H1 (cell line): ENCODE measurements around the gene ADD3. TPM values are rescaled to one million over a fixed set of nuclear protein-coding genes. Genes with fewer than 3 reads are reported as not detected.

Experiments
- CTCF ChIA-PET: fragments of 300-600 bp; sonication (Branson Sonifier 250); formaldehyde crosslinking; loops from one replicate; lab custom pipeline; 2021; ENCODE audit not compliant: partially characterized antibody; lab: Charles Lee
- POLR2A ChIA-PET: fragments of 300-600 bp; sonication (Branson Sonifier 250); formaldehyde crosslinking; loops from one replicate; lab custom pipeline; 2021; ENCODE audit warnings: inconsistent platforms; ENCODE audit not compliant: partially characterized antibody; lab: Charles Lee
- DNase-seq, 2 experiments: peaks; one replicate each; pipeline versions ENCODE4 v3.0.0 to v3.0.0-alpha.2; 2010 to 2022; ENCODE audit warnings: low spot score in 2 of 2, low read depth in 1 of 2, mixed read lengths in 1 of 2
- FAIRE-seq: peaks from 2 replicates; lab custom pipeline; 2011; peaks lifted over from hg19 to GRCh38; lab: Jason Lieb, UNC
- H2AFZ ChIP-seq: 2 replicates; pipeline ENCODE4 v1.8.1; 2012; ENCODE audit warnings: low read length, inconsistent platforms
- H2AK5ac ChIP-seq: 2 replicates; pipeline ENCODE4 v1.6.1; 2013; ENCODE audit warnings: low read depth, low read length
- H2BK120ac ChIP-seq: replicated peaks from 2 replicates; pipeline ENCODE3; 2013; ENCODE audit warnings: low read depth, low read length, inconsistent platforms
- H2BK12ac ChIP-seq: 2 replicates; pipeline ENCODE4 v1.6.1; 2013; ENCODE audit warnings: low read depth, low read length
- H2BK15ac ChIP-seq: 2 replicates; pipeline ENCODE4 v1.6.1; 2013; ENCODE audit warnings: low read length
- H2BK20ac ChIP-seq: 2 replicates; pipeline ENCODE4 v1.6.1; 2013; ENCODE audit warnings: low read length
- H2BK5ac ChIP-seq: 2 replicates; pipeline ENCODE4 v1.6.1; 2013; ENCODE audit warnings: low read depth, low read length
- H3K14ac ChIP-seq: 2 replicates; pipeline ENCODE4 v1.6.1; 2013; ENCODE audit warnings: inconsistent platforms; ENCODE audit not compliant: insufficient read length
- H3K18ac ChIP-seq: 2 replicates; pipeline ENCODE4 v1.6.1; 2013; ENCODE audit warnings: low read length; ENCODE audit errors: extremely low read depth
- H3K23ac ChIP-seq: 2 replicates; pipeline ENCODE4 v1.6.1; 2013; ENCODE audit warnings: inconsistent platforms; ENCODE audit not compliant: insufficient read length
- H3K23me2 ChIP-seq: 2 replicates; pipeline ENCODE4 v1.6.1; 2013; ENCODE audit warnings: low read depth, low read length
- H3K27ac ChIP-seq: 2 replicates; pipeline ENCODE4 v1.6.1; 2011; ENCODE audit warnings: low read depth, low read length, inconsistent platforms
- H3K27me3 ChIP-seq, 4 experiments: replicated peaks in 1 of 4; 1 replicate in 1 of 4; 2 replicates in 3 of 4; pipeline versions ENCODE4 v1.6.1 to v1.8.1; 2011 to 2013; ENCODE audit warnings: low read length in 3 of 4, mild to moderate bottlenecking in 3 of 4, inconsistent platforms in 2 of 4, mixed read lengths in 2 of 4, moderate library complexity in 1 of 4; ENCODE audit not compliant: control insufficient read depth in 3 of 4, insufficient read depth in 3 of 4; ENCODE audit errors: extremely low read depth in 1 of 4
- H3K36me3 ChIP-seq, 4 experiments: 2 replicates each; pipeline versions ENCODE4 v1.6.1 to v1.8.1; 2011 to 2013; ENCODE audit warnings: mild to moderate bottlenecking in 4 of 4, low read length in 3 of 4, moderate library complexity in 2 of 4, control low read depth in 1 of 4, inconsistent platforms in 1 of 4; ENCODE audit not compliant: insufficient read depth in 4 of 4, control insufficient read depth in 2 of 4
- H3K4ac ChIP-seq: replicated peaks from 2 replicates; pipeline ENCODE3; 2013; ENCODE audit warnings: low read length, low read depth, mixed read lengths, inconsistent platforms; ENCODE audit not compliant: insufficient read length
- H3K4me1 ChIP-seq, 4 experiments: replicated peaks in 1 of 4; 1 replicate in 1 of 4; 2 replicates in 3 of 4; pipeline versions ENCODE4 v1.6.1 to v1.8.1; 2011 to 2013; ENCODE audit warnings: low read length in 3 of 4, inconsistent platforms in 2 of 4, mixed read lengths in 1 of 4; ENCODE audit not compliant: insufficient read depth in 4 of 4, control insufficient read depth in 3 of 4
- H3K4me2 ChIP-seq, 2 experiments: 2 replicates each; pipeline versions ENCODE4 v1.6.1 to v1.8.1; 2011 to 2013; ENCODE audit warnings: low read depth in 2 of 2, low read length in 2 of 2, control low read depth in 1 of 2, inconsistent platforms in 1 of 2, mild to moderate bottlenecking in 1 of 2; ENCODE audit not compliant: insufficient read depth in 1 of 2
- H3K4me3 ChIP-seq, 4 experiments: fragments of 200-600, 300-600 bp in 1 of 4; sonication (generic), shearing (Covaris generic), sonication (Bioruptor Twin) in 1 of 4; 2 replicates each; pipeline versions ENCODE4 v1.5.1 to v1.8.1; 2011 to 2016; ENCODE audit warnings: low read length in 4 of 4, low read depth in 3 of 4, control low read depth in 2 of 4, inconsistent platforms in 2 of 4, mild to moderate bottlenecking in 2 of 4, mixed read lengths in 1 of 4, moderate library complexity in 1 of 4; ENCODE audit not compliant: insufficient read depth in 2 of 4; ENCODE audit errors: extremely low read depth in 1 of 4
- H3K56ac ChIP-seq: replicated peaks from 2 replicates; pipeline ENCODE3; 2013; ENCODE audit warnings: low read depth, mild to moderate bottlenecking, mixed read lengths, low read length, inconsistent platforms; ENCODE audit not compliant: insufficient read length
- H3K79me1 ChIP-seq: 2 replicates; pipeline ENCODE4 v1.6.1; 2013; ENCODE audit warnings: low read depth, low read length, control low read depth
- H3K79me2 ChIP-seq, 2 experiments: 2 replicates each; pipeline versions ENCODE4 v1.6.1 to v1.8.1; 2012 to 2013; ENCODE audit warnings: low read length in 2 of 2, mild to moderate bottlenecking in 2 of 2, inconsistent platforms in 1 of 2; ENCODE audit not compliant: insufficient read depth in 2 of 2, control insufficient read depth in 1 of 2
- H3K9ac ChIP-seq, 4 experiments: replicated peaks in 1 of 4; 1 replicate in 1 of 4; 2 replicates in 3 of 4; pipeline versions ENCODE4 v1.6.1 to v1.8.1; 2011 to 2013; ENCODE audit warnings: low read depth in 3 of 4, low read length in 3 of 4, control low read depth in 2 of 4, mild to moderate bottlenecking in 2 of 4, moderate library complexity in 2 of 4, inconsistent platforms in 1 of 4; ENCODE audit errors: extremely low read depth in 1 of 4
- H3K9me3 ChIP-seq, 2 experiments: 2 replicates each; pipeline versions ENCODE4 v1.6.1 to v1.8.1; 2012 to 2013; ENCODE audit warnings: mild to moderate bottlenecking in 2 of 2, moderate library complexity in 2 of 2, control low read depth in 1 of 2, inconsistent platforms in 1 of 2, low read depth in 1 of 2, low read length in 1 of 2, mixed read lengths in 1 of 2; ENCODE audit not compliant: insufficient read depth in 2 of 2
- H4K20me1 ChIP-seq, 2 experiments: replicated peaks in 1 of 2; 2 replicates each; pipeline versions ENCODE3 to v1.8.1; 2011 to 2013; ENCODE audit warnings: inconsistent platforms in 2 of 2, low read length in 2 of 2, mild to moderate bottlenecking in 1 of 2; ENCODE audit not compliant: insufficient read depth in 2 of 2, control insufficient read depth in 1 of 2
- H4K5ac ChIP-seq: 2 replicates; pipeline ENCODE4 v1.6.1; 2013; ENCODE audit warnings: low read length, low read depth, mixed read lengths, inconsistent platforms; ENCODE audit not compliant: insufficient read length
- H4K8ac ChIP-seq: 2 replicates; pipeline ENCODE4 v1.8.0; 2013; ENCODE audit warnings: mild to moderate bottlenecking, moderate library complexity, low read length, inconsistent platforms; ENCODE audit not compliant: insufficient read depth; ENCODE audit errors: extremely low read depth
- H4K91ac ChIP-seq: replicated peaks from 2 replicates; pipeline ENCODE3; 2013; ENCODE audit warnings: low read length, mixed read lengths, inconsistent platforms; ENCODE audit not compliant: insufficient read length
- BACH1 ChIP-seq: IDR thresholded peaks from 2 replicates; pipeline ENCODE4 v1.6.1; 2012; ENCODE audit warnings: low read length, improper control_type of control experiment
- BCL11A ChIP-seq, 2 experiments: IDR thresholded peaks; one replicate each; pipeline ENCODE4 v1.6.1; 2011; ENCODE audit warnings: low read depth in 2 of 2, low read length in 2 of 2, mild to moderate bottlenecking in 2 of 2
- GABPA ChIP-seq: IDR thresholded peaks from 2 replicates; pipeline ENCODE4 v1.6.1; 2011; ENCODE audit warnings: mild to moderate bottlenecking, low read length, moderate library complexity, borderline replicate concordance; ENCODE audit not compliant: insufficient read depth
- HDAC2 ChIP-seq, 2 experiments: fragments of 300-600 bp in 1 of 2; sonication (generic) in 1 of 2; IDR thresholded peaks; 2 replicates each; pipeline ENCODE4 v1.6.1; 2011 to 2012; ENCODE audit warnings: low read depth in 2 of 2, low read length in 2 of 2, mild to moderate bottlenecking in 2 of 2, moderate library complexity in 2 of 2, borderline replicate concordance in 1 of 2, inconsistent platforms in 1 of 2
- HDAC6 ChIP-seq: IDR thresholded peaks from one replicate; pipeline ENCODE4 v1.7.1; 2012; ENCODE audit warnings: low read depth, mild to moderate bottlenecking, inconsistent platforms, low read length, moderate library complexity
- JUN ChIP-seq: IDR thresholded peaks from 2 replicates; pipeline ENCODE4 v1.6.1; 2011; ENCODE audit warnings: low read depth, mild to moderate bottlenecking, improper control_type of control experiment, low read length
- SIRT6 ChIP-seq: IDR thresholded peaks from one replicate; pipeline ENCODE4 v1.7.1; 2012; ENCODE audit warnings: low read length, inconsistent platforms
- SIX5 ChIP-seq: IDR thresholded peaks from 2 replicates; pipeline ENCODE4 v1.6.1; 2011; ENCODE audit warnings: mild to moderate bottlenecking, low read depth, low read length
- SP2 ChIP-seq: IDR thresholded peaks from 2 replicates; pipeline ENCODE4 v1.6.1; 2012; ENCODE audit warnings: mild to moderate bottlenecking, low read length, inconsistent platforms
- TAF1 ChIP-seq: IDR thresholded peaks from 2 replicates; pipeline ENCODE4 v1.6.1; 2011; ENCODE audit warnings: mild to moderate bottlenecking, low read depth, low read length
- TCF12 ChIP-seq: IDR thresholded peaks from 2 replicates; pipeline ENCODE4 v1.6.1; 2011; ENCODE audit warnings: low read depth, mild to moderate bottlenecking, low read length
- TEAD4 ChIP-seq: IDR thresholded peaks from 2 replicates; pipeline ENCODE4 v1.6.1; 2012; ENCODE audit warnings: low read depth, low read length, inconsistent platforms, mixed read lengths
- YY1 ChIP-seq: IDR thresholded peaks from 2 replicates; pipeline ENCODE4 v1.6.1; 2011; ENCODE audit warnings: low read depth, mild to moderate bottlenecking, low read length
- WGBS, 2 experiments: shearing (Covaris generic) in 1 of 2; methylation state at CpG; one replicate each; pipeline versions ENCODE4 v1.1.6 to v1.1.7; 2013 to 2015; ENCODE audit warnings: low lambda C conversion rate in 2 of 2, mixed read lengths in 2 of 2, inconsistent platforms in 1 of 2, low coverage in 1 of 2, missing lambda C conversion rate in 1 of 2; ENCODE audit not compliant: insufficient replicate concordance in 2 of 2, insufficient coverage in 1 of 2, insufficient read length in 1 of 2; ENCODE audit errors: extremely low coverage in 1 of 2, missing lambda C conversion rate in 1 of 2; 5-methylcytosine and 5-hydroxymethylcytosine counted together
- polyA plus RNA-seq, 7 experiments: library from polyadenylated mRNA; depleted of rRNA in 3 of 7; stranded (reverse) in 5 of 7; unstranded in 2 of 7; fragments of >200 nt in 5 of 7; fragments of 200-250 nt in 2 of 7; gene quantifications; 1 replicate in 5 of 7; 2 replicates in 1 of 7; 4 replicates in 1 of 7; pipeline versions ENCODE4 v1.2.1 to v1.2.3, GENCODE V29; 2011 to 2013; ENCODE audit warnings: missing spikeins in 2 of 7, mixed read lengths in 2 of 7
- total RNA-seq: library from RNA; stranded (reverse); fragmentation: NEBNext Ultra II Directional; extraction: Animal tissue kit (Norgen Biotek cat#: 25700); gene quantifications from 2 replicates; pipeline ENCODE4 v1.2.1, GENCODE V29; 2021

The ADD3 gene
- total and polyA plus RNA-seq, 2 of the 8 experiments (the other 6 are each of a cell fraction or from before 2014, with no cell fraction given) = 44.7 to 85.6 TPM

GRCh38 chr10:110042181-110042580 lies 34.4 kb downstream of the ADD3 start:
- FAIRE-seq = no peak
- 82% methylated on average over 3 of the region's 3 CpGs; no CpG with 5 or more reads in 1 of the 2 experiments for WGBS, 2 experiments
- Histone ChIP-seq H3K79me2 (peaks cover 2 to 83% of the 10 kb centered on the region in 2 experiments; a peak in 3 of 4 replicates), H3K4ac (no peak overlapping the region), H4K5ac (no peak overlapping the region), H2BK5ac (no peak overlapping the region), H3K56ac (no peak overlapping the region), H2AK5ac (no peak overlapping the region), H3K4me1 (peaks cover 0 to 3% (median 0%) of the 10 kb centered on the region in 4 experiments; a peak in 2 of 7 replicates), H2BK120ac (no peak overlapping the region), H2BK15ac (no peak overlapping the region), H3K23me2 (no peaks in the 10 kb centered on the region), H3K79me1 (no peaks in the 10 kb centered on the region; the same call in 1 of the 2 replicates), H2AFZ (no peak overlapping the region), H3K18ac (no peak overlapping the region), H3K23ac (no peak overlapping the region), H3K4me3 (no peak overlapping the region), H3K9ac (no peak overlapping the region), H3K14ac (no peak overlapping the region), H3K9me3 (no peaks in the 10 kb centered on the region), H4K20me1 (peaks cover 0 to 3% of the 10 kb centered on the region in 2 experiments), H3K36me3 (peaks cover 0 to 4% (median under 1%) of the 10 kb centered on the region in 4 experiments; a peak in 2 of 8 replicates), H4K8ac (no peak overlapping the region), H3K27ac (no peak overlapping the region), H3K27me3 (no peaks in the 10 kb centered on the region), H2BK12ac (no peak overlapping the region), H2BK20ac (no peak overlapping the region), H3K4me2 (no peak overlapping the region), H4K91ac (no peak overlapping the region)
- POLR2A ChIA-PET = no interaction called here
- DNase-seq = no peak
- CTCF ChIA-PET = interaction anchor here (0.7 to 1.9 kb wide), 6 partner anchors 12 to 158 kb away, joined by 3 to 6 read pairs (median 4); no protein-coding TSS in a partner anchor
- no peak for TF ChIP-seq JUN
- no peak for TF ChIP-seq TCF12
- no peak for TF ChIP-seq HDAC2 (IDR thresholded peaks at IDR 0.05; ENCODE audit: borderline replicate concordance in 1 of 2, low read depth in 2 of 2, low read length in 2 of 2)
- no peak for TF ChIP-seq SIRT6
- TF ChIP-seq YY1 = no peak
- TF ChIP-seq SIX5 = no peak
- TF ChIP-seq HDAC6 = no peak
- TF ChIP-seq BACH1 = no peak
- TF ChIP-seq TEAD4 = no peak
- TF ChIP-seq GABPA = no peak
- TF ChIP-seq BCL11A (IDR thresholded peaks at IDR 0.05; ENCODE audit: low read depth in 2 of 2, low read length in 2 of 2) = no peak
- TF ChIP-seq TAF1 = no peak
- no peak for TF ChIP-seq SP2
